SJCRH30 (cell line): ENCODE data around the gene ZNF385B. TPM values are rescaled to one million over a fixed set of nuclear protein-coding genes. Genes with fewer than 3 reads are reported as not detected.

Source experiments
- DNase-seq, 2 experiments: peaks; one replicate each; pipeline ENCODE4 v3.0.0-alpha.2; 2015 to 2020
- H3K27ac ChIP-seq: fragments of 250-450 bp; sonication (Bioruptor Pico); 2 replicates; pipeline ENCODE4 v1.5.1; 2020; ENCODE audit warnings: mild to moderate bottlenecking, moderate library complexity
- H3K27me3 ChIP-seq: fragments of 250-450 bp; sonication (Bioruptor Pico); 2 replicates; pipeline ENCODE4 v1.5.1; 2020; ENCODE audit warnings: mild to moderate bottlenecking, moderate library complexity
- H3K36me3 ChIP-seq: fragments of 250-450 bp; sonication (Bioruptor Pico); 2 replicates; pipeline ENCODE4 v1.5.1; 2020; ENCODE audit warnings: mild to moderate bottlenecking, moderate library complexity
- H3K4me1 ChIP-seq: fragments of 250-450 bp; sonication (Bioruptor Pico); 2 replicates; pipeline ENCODE4 v1.5.1; 2020; ENCODE audit warnings: mild to moderate bottlenecking, moderate library complexity
- H3K4me3 ChIP-seq: fragments of 250-450 bp; sonication (Bioruptor Pico); 2 replicates; pipeline ENCODE4 v1.5.1; 2020; ENCODE audit warnings: mild to moderate bottlenecking, moderate library complexity
- H3K9me3 ChIP-seq: fragments of 250-450 bp; sonication (Bioruptor Pico); replicated peaks from 2 replicates; pipeline ENCODE4 v1.5.1; 2020; ENCODE audit warnings: mild to moderate bottlenecking, moderate library complexity
- total RNA-seq: library from RNA; depleted of rRNA; stranded (reverse); fragments of >200 nt; shearing (Covaris generic); gene quantifications from 2 replicates; pipeline ENCODE4 v1.2.3, GENCODE V29; 2014

ZNF385B gene
- total RNA-seq, 1 experiment from 2014 or later: 2.1 TPM

- Histone ChIP-seq H3K27ac (no peak overlapping the region), H3K4me3 (no peak overlapping the region), H3K36me3 (no peaks in the 10 kb centered on the region), H3K27me3 (no peaks in the 10 kb centered on the region), H3K9me3 (no peaks in the 10 kb centered on the region; the same call in 1 of the 2 replicates), H3K4me1 (no peaks in the 10 kb centered on the region)
- DNase-seq: no peak
Observed at GRCh38 chr2:179876266-179876665, 14.9 kb upstream of the ZNF385B start.

DNA sequence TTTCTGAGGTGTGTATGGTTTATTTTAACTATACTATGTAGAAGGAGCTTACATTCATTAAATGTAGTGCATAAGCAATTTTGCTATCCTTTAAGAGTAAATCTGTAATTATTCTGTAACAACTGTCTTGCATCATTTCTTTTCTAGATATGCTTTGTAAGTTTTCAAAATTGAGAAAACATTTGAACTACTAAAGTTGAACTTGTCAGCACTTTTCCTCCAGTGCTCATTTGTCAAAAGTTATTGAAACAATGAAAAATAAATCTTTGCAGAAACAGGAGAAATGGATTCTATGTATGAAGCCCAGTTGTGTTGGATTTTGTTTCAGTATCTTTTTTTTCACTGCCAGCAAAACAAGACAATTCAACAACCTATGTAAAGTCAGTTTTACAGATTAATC is 14.5 kb upstream of the ZNF385B start:
- DNase-seq: no peak
- Histone ChIP-seq H3K27ac (no peak overlapping the region), H3K27me3 (no peaks in the 10 kb centered on the region), H3K36me3 (no peaks in the 10 kb centered on the region), H3K9me3 (no peaks in the 10 kb centered on the region; the same call in 1 of the 2 replicates), H3K4me1 (no peaks in the 10 kb centered on the region), H3K4me3 (no peak overlapping the region)

GRCh38 chr2:179862898-179863458 is 1.6 kb upstream of the ZNF385B start:
- Histone ChIP-seq H3K36me3 (no peaks in the 10 kb centered on the region), H3K9me3 (no peaks in the 10 kb centered on the region), H3K4me3 (no peak overlapping the region), H3K27me3 (no peaks in the 10 kb centered on the region), H3K27ac (no peak overlapping the region), H3K4me1 (peaks cover 11% of the 10 kb centered on the region; the same call in 1 of the 2 replicates)
- no peak for DNase-seq

DNA sequence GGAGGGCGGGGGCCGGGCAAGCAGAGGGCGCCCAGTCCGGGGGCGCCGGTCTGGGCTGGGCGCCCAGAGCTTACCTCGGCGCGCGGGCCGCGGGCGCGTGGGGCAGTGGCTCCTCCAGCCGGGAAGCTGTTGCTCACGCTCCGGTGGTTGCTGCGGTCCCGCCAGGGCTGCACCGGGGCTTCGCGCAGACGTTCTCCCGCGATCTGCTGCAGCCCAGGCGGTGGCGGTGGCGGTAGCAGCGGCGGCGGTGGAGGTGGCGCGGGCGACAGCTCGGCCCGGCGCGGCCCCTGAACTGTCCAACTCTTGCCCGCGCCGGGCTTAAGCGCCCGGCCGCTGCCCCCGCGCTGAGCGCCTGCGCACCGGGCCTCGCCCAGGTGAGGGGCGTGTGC is 391 bp downstream of the ZNF385B start:
- DNase-seq: peak; percentile 29 to 46
- peaks cover 11% of the 10 kb centered on the region; the same call in 1 of the 2 replicates for H3K4me1 ChIP-seq
- H3K4me3 ChIP-seq: peak overlapping the region; percentile 91
- no peaks in the 10 kb centered on the region for H3K36me3 ChIP-seq
- H3K27me3 ChIP-seq: no peaks in the 10 kb centered on the region
- no peak overlapping the region for H3K27ac ChIP-seq
- H3K9me3 ChIP-seq: no peaks in the 10 kb centered on the region

- H3K4me3 ChIP-seq: peak overlapping the region; percentile 91
- H3K27ac ChIP-seq: no peak overlapping the region
- no peak for DNase-seq
- H3K4me1 ChIP-seq: peaks cover 11% of the 10 kb centered on the region; the same call in 1 of the 2 replicates
- H3K9me3 ChIP-seq: no peaks in the 10 kb centered on the region
- no peaks in the 10 kb centered on the region for H3K36me3 ChIP-seq
- H3K27me3 ChIP-seq: no peaks in the 10 kb centered on the region
Observed at GRCh38 chr2:179860255-179861026, 971 bp downstream of the ZNF385B start.

- no peak overlapping the region for H3K4me3 ChIP-seq
- no peaks in the 10 kb centered on the region for H3K9me3 ChIP-seq
- no peak overlapping the region for H3K27ac ChIP-seq
- H3K4me1 ChIP-seq: peaks cover 11% of the 10 kb centered on the region; the same call in 1 of the 2 replicates
- DNase-seq: no peak
- no peaks in the 10 kb centered on the region for H3K36me3 ChIP-seq
- H3K27me3 ChIP-seq: no peaks in the 10 kb centered on the region
Observed at GRCh38 chr2:179859523-179859922, 1.9 kb downstream of the ZNF385B start.

DNA sequence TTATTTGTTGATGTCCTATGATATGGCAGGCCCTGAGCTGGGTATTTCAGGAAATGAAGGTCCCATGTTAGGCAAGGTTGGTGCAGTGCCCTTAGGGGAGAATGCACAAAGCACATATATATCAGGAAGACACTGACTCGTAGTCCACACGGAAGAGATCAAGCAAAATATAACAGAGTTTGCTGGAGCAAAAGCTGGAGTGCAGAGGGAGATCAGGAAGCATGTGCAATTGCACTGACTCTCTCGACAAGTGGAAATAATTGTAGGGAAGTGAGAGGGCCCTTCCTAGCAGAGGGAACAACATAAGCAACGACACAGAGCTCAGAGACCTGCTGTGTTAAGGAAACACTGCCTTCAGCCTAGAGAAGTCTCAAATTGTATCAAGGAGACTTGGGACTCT is 4.2 kb downstream of the ZNF385B start:
- Histone ChIP-seq H3K27me3 (no peaks in the 10 kb centered on the region), H3K36me3 (no peaks in the 10 kb centered on the region), H3K4me3 (no peak overlapping the region), H3K4me1 (peaks cover 1% of the 10 kb centered on the region; the same call in 1 of the 2 replicates), H3K9me3 (no peaks in the 10 kb centered on the region), H3K27ac (no peak overlapping the region)
- no peak for DNase-seq

DNA sequence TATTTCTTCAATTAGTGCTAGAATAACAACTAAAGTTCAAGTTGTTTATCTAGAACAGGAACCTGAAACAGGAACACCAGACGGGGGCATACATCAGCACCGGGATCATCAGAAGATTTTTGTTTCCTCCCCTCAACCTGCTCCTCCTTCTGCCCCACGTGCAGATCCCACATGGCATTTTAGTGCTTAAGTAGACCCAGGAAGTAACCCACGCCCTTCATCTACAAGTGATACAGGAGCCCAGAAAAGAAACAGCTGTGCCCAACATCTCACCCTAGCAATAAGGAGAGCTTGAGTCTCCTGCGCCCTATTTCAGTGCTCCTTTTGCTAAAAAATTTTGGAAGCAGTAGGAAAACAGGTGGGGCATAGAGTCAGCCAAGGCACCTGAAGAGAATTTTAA is 5.2 kb downstream of the ZNF385B start:
- Histone ChIP-seq H3K4me1 (no peaks in the 10 kb centered on the region), H3K9me3 (no peaks in the 10 kb centered on the region), H3K36me3 (no peaks in the 10 kb centered on the region), H3K27me3 (no peaks in the 10 kb centered on the region), H3K4me3 (no peak overlapping the region), H3K27ac (no peak overlapping the region)
- DNase-seq: no peak

DNA sequence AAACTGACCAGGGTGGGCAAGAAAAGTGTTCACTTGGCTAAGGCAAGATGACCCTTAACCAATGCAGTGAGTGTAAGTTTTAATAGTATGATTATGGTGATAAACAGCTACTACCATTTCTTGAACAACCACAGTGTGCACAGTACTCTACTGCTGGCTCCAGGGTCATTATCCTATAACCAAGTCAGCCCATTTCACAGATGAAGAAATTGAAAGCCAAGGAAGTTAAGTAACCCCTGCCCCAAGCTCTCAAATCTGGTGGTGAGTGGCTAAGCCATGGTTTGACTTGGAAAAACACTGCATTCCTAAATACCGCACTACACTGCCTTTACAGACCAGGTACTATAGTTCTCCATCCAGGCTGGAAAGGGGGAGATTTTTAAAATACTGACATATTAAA is 5.7 kb downstream of the ZNF385B start:
- Histone ChIP-seq H3K27ac (no peak overlapping the region), H3K27me3 (no peaks in the 10 kb centered on the region), H3K36me3 (no peaks in the 10 kb centered on the region), H3K4me1 (no peaks in the 10 kb centered on the region), H3K9me3 (no peaks in the 10 kb centered on the region), H3K4me3 (no peak overlapping the region)
- no peak for DNase-seq

- no peak for DNase-seq
- no peaks in the 10 kb centered on the region for H3K27me3 ChIP-seq
- H3K4me3 ChIP-seq: no peak overlapping the region
- H3K27ac ChIP-seq: no peak overlapping the region
- H3K36me3 ChIP-seq: no peaks in the 10 kb centered on the region
- no peaks in the 10 kb centered on the region for H3K4me1 ChIP-seq
- H3K9me3 ChIP-seq: no peaks in the 10 kb centered on the region
Observed at GRCh38 chr2:179854891-179855290, 6.5 kb downstream of the ZNF385B start.

DNA sequence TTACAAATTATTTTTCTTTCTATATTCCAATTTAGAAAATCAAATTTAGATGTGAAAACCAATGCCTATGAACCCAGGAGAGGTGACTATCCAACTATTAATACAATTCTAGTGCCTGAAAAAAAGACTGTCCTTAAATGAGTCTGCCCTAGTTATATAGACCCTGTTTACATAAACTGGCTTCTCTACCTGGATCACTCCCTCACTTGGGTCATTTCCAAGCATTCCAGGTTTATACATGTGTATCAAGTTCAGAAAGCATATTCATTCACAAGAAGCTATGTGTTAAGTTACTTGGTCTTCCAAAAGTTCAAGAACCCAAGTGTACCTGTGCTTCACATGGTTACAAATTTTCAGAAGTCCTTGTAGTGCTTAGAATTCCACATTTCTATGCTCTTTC is 8.3 kb downstream of the ZNF385B start:
- Histone ChIP-seq H3K4me3 (no peak overlapping the region), H3K4me1 (no peaks in the 10 kb centered on the region), H3K27ac (no peak overlapping the region), H3K27me3 (no peaks in the 10 kb centered on the region), H3K36me3 (no peaks in the 10 kb centered on the region), H3K9me3 (no peaks in the 10 kb centered on the region)
- no peak for DNase-seq

DNA sequence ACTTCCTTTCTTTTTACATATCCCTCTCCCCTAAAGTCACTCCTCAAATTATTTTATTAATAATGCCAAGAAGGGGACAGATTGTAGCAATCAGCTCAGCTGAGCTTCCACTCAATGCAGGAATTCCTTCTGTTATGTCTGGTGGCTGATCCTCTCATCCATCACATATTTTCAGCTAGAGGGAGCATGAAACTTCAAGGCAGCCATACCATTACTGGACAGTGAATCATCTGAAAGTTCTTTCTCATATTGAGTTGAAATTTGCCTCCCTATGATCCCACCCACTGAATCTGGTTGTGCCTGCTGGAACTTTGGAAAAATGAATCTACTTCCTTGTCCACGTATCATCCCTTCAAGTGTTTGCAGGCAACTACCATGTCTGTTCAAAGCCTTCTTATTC is 11.2 kb downstream of the ZNF385B start:
- Histone ChIP-seq H3K4me3 (no peak overlapping the region), H3K4me1 (no peaks in the 10 kb centered on the region), H3K27me3 (no peaks in the 10 kb centered on the region), H3K27ac (no peak overlapping the region), H3K9me3 (no peaks in the 10 kb centered on the region), H3K36me3 (no peaks in the 10 kb centered on the region)
- DNase-seq: no peak

DNA sequence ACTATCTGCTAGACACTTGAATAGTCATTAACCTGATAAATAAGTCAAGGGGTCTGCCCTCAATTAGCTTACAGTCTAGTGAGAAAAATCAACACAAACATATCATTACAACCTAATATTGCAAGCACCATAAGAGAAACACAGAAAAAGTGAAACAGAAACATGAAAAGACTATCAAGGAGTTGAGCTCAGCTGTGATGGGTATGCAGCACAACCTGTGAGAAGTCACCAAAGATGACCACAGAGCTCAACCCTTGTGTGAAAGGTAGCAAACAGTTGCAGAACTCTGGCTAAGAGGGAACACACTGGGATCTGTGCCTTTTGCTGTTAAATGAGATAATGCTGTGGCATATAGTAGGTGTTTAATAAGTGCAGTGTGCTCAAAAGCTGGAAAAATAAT is 11.7 kb downstream of the ZNF385B start:
- no peak overlapping the region for H3K4me3 ChIP-seq
- no peaks in the 10 kb centered on the region for H3K9me3 ChIP-seq
- DNase-seq: no peak
- no peaks in the 10 kb centered on the region for H3K4me1 ChIP-seq
- no peaks in the 10 kb centered on the region for H3K36me3 ChIP-seq
- no peaks in the 10 kb centered on the region for H3K27me3 ChIP-seq
- H3K27ac ChIP-seq: no peak overlapping the region

DNA sequence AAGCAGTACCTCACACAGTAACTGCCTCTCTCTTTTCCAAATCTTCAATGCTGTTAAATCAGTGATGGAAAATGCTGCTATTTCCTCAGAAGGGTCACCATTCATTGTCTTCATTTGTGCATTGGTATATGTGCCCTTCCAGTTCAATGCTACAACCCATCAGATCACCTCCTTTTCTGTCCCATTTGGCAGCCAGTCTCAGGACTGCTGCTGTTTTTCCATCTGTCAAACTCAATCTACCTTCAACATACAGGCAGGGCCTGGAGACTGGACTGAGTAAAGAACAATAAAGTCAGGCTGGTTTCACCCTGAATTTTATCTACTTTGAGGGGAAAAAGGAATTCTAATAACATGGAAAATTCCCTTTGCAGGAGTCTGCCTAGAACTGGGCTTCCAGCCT is 17.9 kb downstream of the ZNF385B start:
- no peak for DNase-seq
- H3K9me3 ChIP-seq: no peaks in the 10 kb centered on the region

DNA sequence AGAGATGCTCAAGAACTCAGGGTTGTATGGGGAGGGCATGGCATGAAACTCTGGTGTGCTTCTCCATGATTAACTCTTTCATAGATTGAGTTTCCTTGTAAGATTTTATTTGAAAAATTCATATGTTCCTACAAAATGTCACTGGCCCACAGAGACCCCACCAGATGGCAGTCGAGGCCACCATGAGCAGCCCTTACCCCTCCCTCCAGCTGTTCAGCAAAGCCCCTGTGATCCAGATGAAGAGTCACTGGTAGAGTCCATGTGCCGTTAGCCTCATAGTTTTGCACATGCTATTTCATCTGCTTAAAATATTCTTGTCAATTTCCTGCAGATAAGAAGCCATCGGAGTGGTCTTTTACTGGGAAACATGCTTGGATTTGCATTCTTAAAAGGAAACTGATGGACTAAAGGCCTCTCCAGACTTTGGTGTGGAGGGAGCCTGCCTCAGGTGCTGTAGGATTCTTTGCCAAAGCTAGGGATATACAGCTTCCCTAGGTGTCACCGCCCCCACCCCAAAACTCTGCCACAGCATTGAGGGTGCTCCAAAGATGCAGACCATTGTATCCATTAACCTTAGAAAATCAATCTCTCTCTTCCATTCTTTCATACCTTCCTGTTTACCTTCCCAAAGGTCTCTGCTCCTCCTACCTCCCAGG is 18.8 kb downstream of the ZNF385B start:
- H3K36me3 ChIP-seq: no peaks in the 10 kb centered on the region
- DNase-seq: peak; percentile 59 to 74
- H3K9me3 ChIP-seq: no peaks in the 10 kb centered on the region
- no peaks in the 10 kb centered on the region for H3K27me3 ChIP-seq
- H3K4me1 ChIP-seq: peaks cover 4% of the 10 kb centered on the region
- no peak overlapping the region for H3K4me3 ChIP-seq
- no peak overlapping the region for H3K27ac ChIP-seq

More for the DNA sequence above, 17.9 kb downstream of the ZNF385B start:
- no peak overlapping the region for H3K27ac ChIP-seq
- no peaks in the 10 kb centered on the region for H3K27me3 ChIP-seq
- H3K4me3 ChIP-seq: no peak overlapping the region
- H3K4me1 ChIP-seq: no peaks in the 10 kb centered on the region
- no peaks in the 10 kb centered on the region for H3K36me3 ChIP-seq
